ENCODE results near the gene PTPN14. TPM values are rescaled to one million over a fixed set of nuclear protein-coding genes. Genes with fewer than 3 reads are reported as not detected.

The PTPN14 gene
- total RNA-seq, 4 donors from 2014 or later: 59.4 to 118 (median 66.1) TPM

DNA sequence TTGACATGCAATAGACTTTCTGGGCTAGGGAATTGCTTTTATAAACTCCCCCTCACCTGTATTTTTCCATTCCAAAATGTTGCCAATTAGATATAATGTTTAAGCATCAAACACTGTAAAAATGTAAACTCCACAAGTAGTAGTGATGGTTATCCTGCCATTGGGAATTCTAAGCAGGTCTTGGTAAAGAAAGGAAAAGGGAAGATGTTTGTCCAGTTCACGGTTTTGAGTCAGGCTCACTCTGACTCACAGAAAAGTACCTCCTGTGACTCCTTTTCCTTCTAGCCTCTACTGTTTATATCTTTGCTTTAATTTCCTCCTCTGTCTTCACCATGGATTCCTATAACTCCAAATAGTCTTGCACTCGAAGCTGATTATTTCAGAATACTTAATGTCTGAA is 19.0 kb upstream of the PTPN14 start:
- no peak overlapping the region for H3K4me3 ChIP-seq (ENCODE audit: low read depth, poor library complexity, severe bottlenecking)
- TF ChIP-seq POLR2A (IDR thresholded peaks at IDR 0.05): no peak
- TF ChIP-seq, protein P1, sequence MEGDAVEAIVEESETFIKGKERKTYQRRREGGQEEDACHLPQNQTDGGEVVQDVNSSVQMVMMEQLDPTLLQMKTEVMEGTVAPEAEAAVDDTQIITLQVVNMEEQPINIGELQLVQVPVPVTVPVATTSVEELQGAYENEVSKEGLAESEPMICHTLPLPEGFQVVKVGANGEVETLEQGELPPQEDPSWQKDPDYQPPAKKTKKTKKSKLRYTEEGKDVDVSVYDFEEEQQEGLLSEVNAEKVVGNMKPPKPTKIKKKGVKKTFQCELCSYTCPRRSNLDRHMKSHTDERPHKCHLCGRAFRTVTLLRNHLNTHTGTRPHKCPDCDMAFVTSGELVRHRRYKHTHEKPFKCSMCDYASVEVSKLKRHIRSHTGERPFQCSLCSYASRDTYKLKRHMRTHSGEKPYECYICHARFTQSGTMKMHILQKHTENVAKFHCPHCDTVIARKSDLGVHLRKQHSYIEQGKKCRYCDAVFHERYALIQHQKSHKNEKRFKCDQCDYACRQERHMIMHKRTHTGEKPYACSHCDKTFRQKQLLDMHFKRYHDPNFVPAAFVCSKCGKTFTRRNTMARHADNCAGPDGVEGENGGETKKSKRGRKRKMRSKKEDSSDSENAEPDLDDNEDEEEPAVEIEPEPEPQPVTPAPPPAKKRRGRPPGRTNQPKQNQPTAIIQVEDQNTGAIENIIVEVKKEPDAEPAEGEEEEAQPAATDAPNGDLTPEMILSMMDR (IDR thresholded peaks at IDR 0.05): no peak
- no peak for DNase-seq (ENCODE audit: low spot score in 2 of 2)
- WGBS, 2 donors: 45 to 50% methylated on average over 2 of the region's 2 CpGs
- intact Hi-C loops (cut with DNase I; ENCODE audit: low total_unique reads): no loop called here

DNA sequence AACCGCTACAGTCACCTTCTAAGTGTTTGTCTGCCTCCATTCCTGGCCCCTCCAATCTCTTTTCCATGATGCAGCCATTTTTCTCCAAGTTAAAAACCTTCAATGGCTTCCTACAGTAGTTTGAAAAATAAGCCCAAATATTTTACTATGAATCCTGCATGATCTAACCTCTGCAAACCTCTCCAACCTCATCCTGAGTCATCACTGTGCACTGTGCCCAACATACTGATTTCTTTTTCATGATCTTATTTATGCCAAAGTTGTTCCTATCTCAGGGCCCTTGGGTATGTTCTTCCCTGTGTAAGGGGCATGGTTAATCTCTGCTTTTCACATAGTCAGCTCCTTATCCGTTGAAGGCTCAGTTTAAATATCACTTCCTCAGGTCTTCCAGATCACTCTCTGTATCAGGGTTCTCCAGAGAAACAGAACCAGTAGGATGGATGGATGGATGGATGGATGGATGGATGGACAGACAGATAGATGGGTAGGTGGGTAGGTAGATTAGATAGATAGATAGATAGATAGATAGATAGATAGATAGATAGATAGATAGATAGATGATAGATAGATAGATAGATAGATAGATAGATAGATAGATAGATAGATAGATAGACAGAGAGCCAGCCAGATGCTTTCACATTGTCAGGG is 18.1 kb upstream of the PTPN14 start:
- WGBS, 2 donors: 67 to 72% methylated on average over 2 of the region's 2 CpGs
- no peak overlapping the region for H3K4me3 ChIP-seq (ENCODE audit: low read depth, poor library complexity, severe bottlenecking)
- intact Hi-C loops (cut with DNase I; ENCODE audit: low total_unique reads): no loop called here
- no peak for DNase-seq (ENCODE audit: low spot score in 2 of 2)
- no peak for TF ChIP-seq POLR2A (IDR thresholded peaks at IDR 0.05)
- TF ChIP-seq, protein P1 (IDR thresholded peaks at IDR 0.05): no peak

DNA sequence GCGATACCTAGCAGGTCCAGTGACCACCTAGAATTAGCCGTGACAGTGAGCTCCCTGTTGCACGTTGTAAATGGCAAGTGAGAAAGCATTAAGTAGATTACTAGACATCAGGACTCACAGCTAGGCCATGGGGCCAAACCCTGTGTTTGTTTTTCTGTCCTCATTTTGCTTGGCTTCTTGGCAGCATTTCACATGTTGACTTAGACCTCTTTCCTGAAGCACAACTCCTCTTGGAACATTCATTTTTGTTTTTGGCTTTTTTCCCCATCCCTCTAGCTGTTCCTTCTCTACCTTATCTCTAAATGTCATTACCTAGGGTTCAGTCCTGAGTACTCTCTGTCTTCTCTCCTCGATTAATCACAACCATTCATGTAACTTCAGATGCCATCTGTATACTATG is 16.9 kb upstream of the PTPN14 start:
- DNase-seq (ENCODE audit: low spot score in 2 of 2): no peak
- WGBS, 2 donors: 63 to 70% methylated on average over 4 of the region's 4 CpGs
- TF ChIP-seq, protein P1 (IDR thresholded peaks at IDR 0.05): no peak
- no peak for TF ChIP-seq POLR2A (IDR thresholded peaks at IDR 0.05)
- H3K4me3 ChIP-seq (ENCODE audit: low read depth, poor library complexity, severe bottlenecking): no peak overlapping the region
- intact Hi-C loops (cut with DNase I; ENCODE audit: low total_unique reads): no loop called here

DNA sequence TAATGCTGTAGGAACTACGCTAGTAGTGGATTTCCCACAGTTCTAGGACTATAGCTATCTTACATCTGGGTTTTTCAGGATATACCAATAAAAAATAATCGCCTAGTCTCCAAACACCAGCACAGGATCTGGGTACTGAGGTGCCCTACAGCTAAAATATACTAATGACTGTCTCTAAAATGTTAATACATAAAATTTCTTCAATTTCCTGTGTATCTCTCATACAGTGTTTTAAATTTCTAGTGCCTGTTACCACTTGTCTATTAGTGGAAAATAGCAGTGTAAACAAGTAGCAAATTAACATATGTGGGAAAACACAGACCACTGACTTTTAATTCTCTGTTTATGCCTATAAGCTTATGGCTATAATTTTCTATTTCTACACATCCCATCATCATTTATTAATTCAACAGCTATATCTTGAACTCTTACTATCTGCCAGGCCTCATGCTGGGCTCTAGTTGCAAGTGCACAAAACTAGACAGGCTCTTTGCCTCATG is 16.1 kb upstream of the PTPN14 start:
- 77 to 82% methylated on average over 2 of the region's 2 CpGs for WGBS, 2 donors
- H3K4me3 ChIP-seq (ENCODE audit: low read depth, poor library complexity, severe bottlenecking): no peak overlapping the region
- no peak for TF ChIP-seq POLR2A (IDR thresholded peaks at IDR 0.05)
- TF ChIP-seq, protein P1 (IDR thresholded peaks at IDR 0.05): no peak
- intact Hi-C loops (cut with DNase I; ENCODE audit: low total_unique reads): no loop called here
- no peak for DNase-seq (ENCODE audit: low spot score in 2 of 2)

DNA sequence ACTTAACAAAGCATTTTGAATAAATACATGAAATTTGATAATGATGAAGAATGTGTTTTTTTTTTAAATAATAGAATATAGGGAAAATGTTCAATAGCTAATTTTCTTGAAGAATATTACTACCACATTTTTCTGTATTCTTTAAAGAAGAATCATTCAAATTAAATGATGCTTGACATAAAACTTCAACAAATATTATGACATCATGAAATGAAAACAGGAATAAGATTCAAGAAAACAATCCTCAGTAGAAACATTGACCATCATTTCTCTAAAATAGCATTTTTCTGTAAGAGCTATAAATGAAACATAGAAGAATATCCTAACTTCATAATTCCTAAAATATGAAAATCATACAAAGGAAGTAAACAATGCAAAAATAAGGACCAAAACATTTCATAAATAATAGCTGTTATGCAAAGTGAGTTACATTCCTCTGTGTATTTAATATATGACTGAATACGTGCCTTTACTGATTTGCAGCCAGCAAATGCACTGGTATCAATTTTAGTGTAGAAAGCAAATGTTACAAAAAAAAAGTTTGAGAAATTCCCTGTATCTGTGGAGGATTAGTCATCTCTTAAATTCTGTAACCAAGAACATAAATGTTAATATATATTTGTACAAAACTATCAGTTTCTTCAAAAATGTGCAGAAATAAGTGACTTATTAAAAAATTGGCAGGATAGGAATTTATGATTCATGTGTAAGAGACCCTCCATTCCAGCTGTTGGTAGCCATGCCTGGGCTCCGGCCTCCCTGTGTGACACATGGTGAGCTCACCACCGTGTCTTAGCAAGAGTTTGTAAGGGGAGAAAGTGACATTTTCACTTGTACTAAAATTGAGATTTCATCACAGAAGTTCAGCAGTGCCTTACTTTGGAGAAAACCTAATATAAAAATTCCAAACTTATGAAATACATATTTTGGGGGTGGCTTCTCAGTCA is 15.0 kb upstream of the PTPN14 start:
- intact Hi-C loops (cut with DNase I; ENCODE audit: low total_unique reads): no loop called here
- 67 to 73% methylated on average over 3 of the region's 3 CpGs for WGBS, 2 donors
- no peak overlapping the region for H3K4me3 ChIP-seq (ENCODE audit: low read depth, poor library complexity, severe bottlenecking)
- no peak for TF ChIP-seq POLR2A (IDR thresholded peaks at IDR 0.05)
- TF ChIP-seq, protein P1 (IDR thresholded peaks at IDR 0.05): no peak
- DNase-seq (ENCODE audit: low spot score in 2 of 2): no peak

All from lower leg skin (tissue), 4 donors.